ENCODE results near the gene GHDC. TPM values are rescaled to one million over a fixed set of nuclear protein-coding genes. Genes with fewer than 3 reads are reported as not detected.

GHDC gene
- total and polyA plus RNA-seq, 2 experiments from 2014 or later, result 7.4 to 13.5 TPM

DNA sequence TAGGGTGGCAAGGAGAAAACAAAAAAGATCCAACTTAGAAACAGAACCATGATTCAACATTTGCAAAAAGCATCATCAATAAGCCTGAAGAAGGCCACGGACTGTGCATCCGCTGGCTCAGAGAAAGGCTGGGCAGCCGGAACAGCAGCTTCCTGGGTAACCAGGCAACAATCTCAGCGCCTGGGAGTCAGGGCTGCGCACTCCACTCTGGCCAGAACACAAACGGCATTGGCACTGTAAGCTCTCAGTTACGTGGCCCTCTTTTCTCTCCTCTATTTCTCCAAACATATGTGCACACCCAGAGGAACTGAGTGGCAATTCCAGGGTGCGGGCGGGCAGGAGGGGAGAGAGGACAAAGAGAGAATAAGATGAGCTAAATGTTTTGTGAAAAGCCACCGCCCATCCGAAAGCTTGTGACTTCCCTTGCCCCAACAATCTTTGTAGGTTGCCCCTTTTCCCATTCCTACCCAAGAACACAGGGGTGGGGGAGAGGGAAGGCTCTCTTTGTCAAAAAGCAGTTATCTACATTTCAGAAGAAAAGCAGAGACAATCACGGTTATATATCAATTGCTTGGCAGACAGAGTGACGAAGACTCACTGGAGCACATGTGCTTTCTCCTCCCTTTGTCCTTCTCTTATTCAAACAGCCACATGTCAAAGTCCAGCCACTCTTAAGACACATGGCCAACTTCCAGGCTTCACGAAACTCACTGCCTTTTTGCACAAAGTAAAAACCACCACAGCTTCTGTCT lies 6.6 kb upstream of the GHDC start:
- Histone ChIP-seq H3K36me3 (peaks cover 6% of the 10 kb centered on the region), H3K9me3 (ENCODE audit: low read depth) (no peaks in the 10 kb centered on the region), H3K27me3 (no peaks in the 10 kb centered on the region), H3K4me3 (no peak overlapping the region), H3K4me1 (ENCODE audit: low read depth) (no peaks in the 10 kb centered on the region), H3K27ac (no peak overlapping the region)
- peak in 1 of 2 donors; percentile 89 for DNase-seq (ENCODE audit: low read depth in 1 of 2, low spot score in 1 of 2)
- TF ChIP-seq, protein P1, sequence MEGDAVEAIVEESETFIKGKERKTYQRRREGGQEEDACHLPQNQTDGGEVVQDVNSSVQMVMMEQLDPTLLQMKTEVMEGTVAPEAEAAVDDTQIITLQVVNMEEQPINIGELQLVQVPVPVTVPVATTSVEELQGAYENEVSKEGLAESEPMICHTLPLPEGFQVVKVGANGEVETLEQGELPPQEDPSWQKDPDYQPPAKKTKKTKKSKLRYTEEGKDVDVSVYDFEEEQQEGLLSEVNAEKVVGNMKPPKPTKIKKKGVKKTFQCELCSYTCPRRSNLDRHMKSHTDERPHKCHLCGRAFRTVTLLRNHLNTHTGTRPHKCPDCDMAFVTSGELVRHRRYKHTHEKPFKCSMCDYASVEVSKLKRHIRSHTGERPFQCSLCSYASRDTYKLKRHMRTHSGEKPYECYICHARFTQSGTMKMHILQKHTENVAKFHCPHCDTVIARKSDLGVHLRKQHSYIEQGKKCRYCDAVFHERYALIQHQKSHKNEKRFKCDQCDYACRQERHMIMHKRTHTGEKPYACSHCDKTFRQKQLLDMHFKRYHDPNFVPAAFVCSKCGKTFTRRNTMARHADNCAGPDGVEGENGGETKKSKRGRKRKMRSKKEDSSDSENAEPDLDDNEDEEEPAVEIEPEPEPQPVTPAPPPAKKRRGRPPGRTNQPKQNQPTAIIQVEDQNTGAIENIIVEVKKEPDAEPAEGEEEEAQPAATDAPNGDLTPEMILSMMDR (IDR thresholded peaks at IDR 0.05; ENCODE audit: low read depth, low read length), result no peak

DNA sequence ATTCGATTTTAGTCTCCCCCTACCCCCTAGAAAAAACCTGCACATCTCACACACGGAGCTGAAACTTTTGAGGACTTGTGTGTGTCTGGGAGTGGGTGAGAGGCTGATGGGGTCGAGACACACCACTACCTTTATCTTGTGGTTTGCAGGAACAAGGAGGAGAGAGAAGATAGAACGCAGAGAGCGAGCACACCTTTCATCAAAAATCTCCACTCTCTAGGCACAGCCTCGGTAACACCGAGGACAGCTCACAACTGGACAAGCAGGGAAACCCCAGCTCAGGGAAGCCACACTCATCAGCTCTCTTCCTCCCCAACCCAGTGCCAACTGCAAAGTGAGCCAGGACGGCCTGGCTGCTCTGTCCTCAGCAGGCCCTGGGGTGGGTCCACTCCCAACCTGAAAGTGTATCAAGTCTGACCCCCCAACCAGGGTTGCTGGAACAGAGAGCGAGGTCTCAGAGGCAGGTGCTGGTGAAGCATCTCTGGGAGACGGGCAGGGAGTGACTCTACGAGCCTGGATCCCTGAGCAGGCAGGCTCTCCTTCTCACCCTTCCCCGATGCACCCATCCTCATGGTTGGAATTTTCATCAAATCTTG lies 5.2 kb upstream of the GHDC start:
- no peaks in the 10 kb centered on the region for H3K9me3 ChIP-seq (ENCODE audit: low read depth)
- H3K36me3 ChIP-seq, result peaks cover 6% of the 10 kb centered on the region
- TF ChIP-seq, protein P1 (IDR thresholded peaks at IDR 0.05; ENCODE audit: low read depth, low read length), result no peak
- no peaks in the 10 kb centered on the region for H3K4me1 ChIP-seq (ENCODE audit: low read depth)
- peak overlapping the region; percentile 43 for H3K27ac ChIP-seq
- DNase-seq (ENCODE audit: low read depth in 1 of 2, low spot score in 1 of 2), result no peak
- no peaks in the 10 kb centered on the region for H3K27me3 ChIP-seq
- H3K4me3 ChIP-seq, result no peak overlapping the region

DNA sequence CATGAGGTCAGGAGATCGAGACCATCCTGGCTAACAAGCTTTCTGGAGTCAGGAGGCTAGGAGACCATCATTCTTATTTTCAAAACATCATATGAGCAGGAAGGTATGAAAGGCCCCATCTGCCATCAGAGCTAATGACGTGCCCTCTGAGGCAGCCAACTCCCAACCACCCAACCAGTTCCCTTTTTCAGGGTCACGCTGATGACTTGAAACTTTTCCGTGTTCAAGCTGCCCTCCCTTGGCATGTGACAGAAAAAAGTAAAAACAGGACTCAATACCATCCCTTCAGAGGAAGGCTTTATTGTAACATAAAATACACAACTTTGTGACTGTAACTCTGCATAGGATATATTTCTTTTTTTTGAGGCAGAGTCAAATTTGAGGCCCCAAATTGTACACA lies 4.6 kb upstream of the GHDC start:
- Histone ChIP-seq H3K9me3 (ENCODE audit: low read depth) (no peaks in the 10 kb centered on the region), H3K4me1 (ENCODE audit: low read depth) (no peaks in the 10 kb centered on the region), H3K27ac (peak overlapping the region; percentile 39), H3K4me3 (no peak overlapping the region), H3K27me3 (no peaks in the 10 kb centered on the region), H3K36me3 (peaks cover 3% of the 10 kb centered on the region)
- no peak for DNase-seq (ENCODE audit: low read depth in 1 of 2, low spot score in 1 of 2)
- TF ChIP-seq, protein P1 (IDR thresholded peaks at IDR 0.05; ENCODE audit: low read depth, low read length), result no peak

DNA sequence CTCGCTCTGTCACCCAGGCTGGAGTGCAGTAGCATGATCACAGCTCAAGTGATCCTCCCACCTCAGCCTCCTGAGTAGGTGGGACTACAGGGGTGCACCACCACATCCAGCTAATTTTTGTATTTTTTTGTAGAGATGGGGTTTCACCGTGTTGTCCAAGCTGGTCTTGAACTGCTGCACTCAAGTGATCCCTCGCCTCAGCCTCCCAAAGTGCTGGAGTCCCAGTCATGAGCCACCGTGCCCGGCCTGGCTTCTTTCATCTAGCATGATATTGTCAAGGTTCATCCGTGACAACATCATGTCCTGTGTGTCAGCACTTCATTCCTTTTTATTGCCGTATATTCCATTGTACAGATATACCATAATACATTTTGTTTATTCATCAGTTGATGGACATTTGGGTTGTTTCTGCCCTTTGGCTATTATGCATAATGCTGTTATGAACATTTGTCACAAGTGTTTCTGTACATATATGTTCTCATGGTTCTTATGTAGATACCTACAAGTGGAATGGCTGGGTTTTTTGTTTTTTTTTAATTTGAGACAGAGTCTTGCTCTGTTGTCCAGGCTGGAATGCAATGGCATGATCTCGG lies 3.4 kb upstream of the GHDC start:
- no peaks in the 10 kb centered on the region for H3K36me3 ChIP-seq
- H3K4me3 ChIP-seq, result no peak overlapping the region
- DNase-seq (ENCODE audit: low read depth in 1 of 2, low spot score in 1 of 2), result no peak
- H3K27ac ChIP-seq, result no peak overlapping the region
- TF ChIP-seq, protein P1 (IDR thresholded peaks at IDR 0.05; ENCODE audit: low read depth, low read length), result no peak
- no peaks in the 10 kb centered on the region for H3K9me3 ChIP-seq (ENCODE audit: low read depth)
- no peaks in the 10 kb centered on the region for H3K4me1 ChIP-seq (ENCODE audit: low read depth)
- H3K27me3 ChIP-seq, result no peaks in the 10 kb centered on the region

DNA sequence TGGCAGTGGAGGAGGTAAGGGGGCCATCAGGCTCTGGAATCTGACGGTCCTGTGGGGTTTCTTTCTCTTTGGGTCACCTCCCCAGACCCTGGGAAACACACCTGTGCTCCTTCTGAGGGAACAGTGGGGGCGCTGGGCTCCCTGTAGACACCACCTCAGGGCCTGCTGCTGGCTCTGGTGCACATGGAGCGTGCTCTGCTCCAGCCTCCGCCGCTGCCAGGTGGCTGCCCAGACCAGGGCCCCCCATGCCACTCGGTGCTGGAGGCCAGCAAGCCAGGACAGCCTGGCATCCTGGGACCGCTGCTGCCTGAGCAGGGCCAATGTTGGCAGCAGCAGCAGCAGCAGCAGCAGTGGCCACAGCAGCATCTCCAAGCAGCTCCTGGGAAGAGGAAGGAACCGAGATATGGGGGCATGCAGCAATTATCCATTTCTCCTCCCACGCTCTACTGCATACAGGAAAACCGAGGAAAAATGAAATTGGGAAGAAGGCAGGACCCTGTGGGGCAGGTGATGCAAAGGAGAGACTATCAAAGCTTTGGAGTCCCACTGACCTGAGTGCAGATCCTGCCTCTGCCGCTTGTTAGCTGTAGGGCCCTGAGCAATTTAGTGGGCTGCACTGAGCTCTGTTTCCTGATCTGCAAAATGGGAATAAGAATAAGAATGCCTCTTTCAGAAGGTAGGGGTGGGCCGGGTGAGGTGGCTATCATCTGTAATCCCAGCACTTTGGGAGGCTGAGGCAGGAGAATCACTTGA lies 902 bp downstream of the GHDC start:
- TF ChIP-seq, protein P1 (IDR thresholded peaks at IDR 0.05; ENCODE audit: low read depth, low read length), result no peak
- no peak for DNase-seq (ENCODE audit: low read depth in 1 of 2, low spot score in 1 of 2)
- no peaks in the 10 kb centered on the region for H3K27me3 ChIP-seq
- no peaks in the 10 kb centered on the region for H3K36me3 ChIP-seq
- no peak overlapping the region for H3K27ac ChIP-seq
- H3K4me1 ChIP-seq (ENCODE audit: low read depth), result no peaks in the 10 kb centered on the region
- H3K4me3 ChIP-seq, result peak overlapping the region; percentile 25
- H3K9me3 ChIP-seq (ENCODE audit: low read depth), result no peaks in the 10 kb centered on the region
